NCI-H2171 (cell line): ENCODE data around the gene BTBD2.

ENCODE experiments used
- DNase-seq: peaks from one replicate; lab custom pipeline; 2025; lab: John Stamatoyannopoulos, UW

The BTBD2 gene

DNA sequence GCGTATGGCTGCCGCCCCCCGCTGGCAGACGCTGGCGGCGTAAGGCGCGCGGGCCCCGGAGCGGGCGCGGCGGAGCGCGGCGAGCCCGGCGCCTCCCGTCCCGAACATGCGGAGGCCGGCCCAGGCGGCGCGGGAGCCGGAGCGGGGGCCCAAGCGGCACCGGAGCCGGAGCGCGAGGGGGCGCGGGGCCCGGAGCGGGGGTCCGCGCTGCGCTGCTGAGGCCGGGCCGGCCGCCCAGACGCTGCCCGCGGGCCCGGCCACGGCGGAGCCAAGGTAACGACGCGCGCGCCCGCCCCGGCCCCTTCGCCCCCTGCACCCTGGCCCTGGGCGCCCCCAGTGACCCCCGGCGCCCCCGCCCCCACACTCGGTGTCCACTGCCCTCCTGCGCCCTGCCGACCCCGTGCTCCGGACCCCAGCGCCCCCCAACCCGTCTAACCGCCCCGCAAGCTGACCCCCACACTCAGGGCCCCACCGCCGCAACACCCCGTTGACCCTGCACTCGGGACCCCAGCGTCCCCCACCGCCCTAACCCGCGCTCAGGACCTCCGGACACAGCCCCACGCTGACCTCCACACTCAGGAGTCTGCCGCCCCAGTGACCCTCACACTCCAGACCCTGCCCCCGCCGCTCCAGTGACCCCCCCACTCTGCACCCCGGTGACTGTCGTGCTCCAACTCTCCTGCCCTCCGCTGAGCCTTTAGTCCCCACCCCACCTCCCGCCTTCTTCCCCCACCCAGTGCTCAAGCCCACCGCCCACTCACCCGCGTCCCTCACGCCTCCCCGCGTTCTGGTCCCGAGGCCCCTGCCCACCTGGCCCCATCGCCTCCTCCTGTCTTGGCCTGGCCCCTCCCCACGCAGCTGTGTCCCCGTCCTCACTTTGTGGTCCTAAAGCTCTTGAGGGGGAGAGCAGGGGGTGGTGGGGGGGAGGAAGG is 74.1 kb downstream of the BTBD2 start, which contains the start of gene CSNK1G2:
CSNK1G2 (plus strand) TSS at position 27 of the 932 bp plus-strand sequence. CDS start 28,601 bp downstream, outside the sequence.
- DNase-seq, result no peak

DNA sequence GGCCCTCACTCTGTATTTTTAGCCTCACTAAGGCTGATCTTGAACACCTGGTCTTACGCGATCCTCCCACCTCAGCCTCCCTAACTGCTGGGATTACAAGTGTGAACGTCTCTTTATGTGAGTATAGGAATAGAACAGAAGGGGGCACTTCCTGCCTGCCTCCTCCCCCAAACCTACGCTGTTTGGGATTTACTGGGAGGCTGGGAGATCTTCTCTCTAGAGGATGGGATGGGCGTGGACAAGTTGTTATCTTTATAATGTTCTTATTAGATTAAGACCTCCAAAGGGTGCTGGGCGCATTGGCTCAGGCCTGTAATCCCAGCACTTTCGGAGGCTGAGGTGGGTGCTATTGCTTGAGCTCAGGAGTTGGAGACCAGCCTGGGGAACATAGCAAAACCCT is 77.4 kb downstream of the BTBD2 start:
- no peak for DNase-seq

DNA sequence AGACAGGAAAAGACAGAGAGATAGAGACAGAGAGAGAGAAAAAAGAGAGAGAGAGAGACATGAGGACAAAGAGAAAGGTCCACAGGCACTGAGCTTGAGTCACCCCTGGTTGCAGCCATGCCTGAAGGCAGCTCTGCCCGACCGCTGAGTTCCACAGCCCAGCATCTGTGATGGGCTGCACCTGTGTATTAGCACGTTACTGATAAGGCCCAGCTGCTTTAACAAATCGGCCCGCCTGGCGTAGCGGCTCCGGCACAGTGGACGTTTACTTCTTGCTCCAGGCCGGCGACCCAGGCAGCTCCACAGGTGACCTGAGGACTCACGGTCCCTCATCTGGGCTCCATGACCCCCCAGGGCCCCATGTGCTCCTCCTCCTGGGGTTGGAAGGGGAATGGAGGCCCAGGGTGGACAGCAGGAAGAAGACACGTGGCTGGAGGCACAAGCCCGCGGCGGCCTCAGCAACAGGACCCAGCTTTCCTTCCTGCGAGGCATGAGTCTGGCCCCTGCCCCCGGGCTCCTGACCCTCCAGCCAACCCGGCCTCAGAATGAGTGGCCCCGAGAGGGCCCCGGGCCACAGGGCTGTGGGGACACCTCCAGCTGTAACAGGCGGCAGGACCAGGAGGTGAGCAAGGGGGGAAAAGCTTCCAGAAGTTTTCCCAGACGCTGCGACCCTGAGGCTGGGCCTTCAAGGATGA is 78.5 kb downstream of the BTBD2 start:
- no peak for DNase-seq

DNA sequence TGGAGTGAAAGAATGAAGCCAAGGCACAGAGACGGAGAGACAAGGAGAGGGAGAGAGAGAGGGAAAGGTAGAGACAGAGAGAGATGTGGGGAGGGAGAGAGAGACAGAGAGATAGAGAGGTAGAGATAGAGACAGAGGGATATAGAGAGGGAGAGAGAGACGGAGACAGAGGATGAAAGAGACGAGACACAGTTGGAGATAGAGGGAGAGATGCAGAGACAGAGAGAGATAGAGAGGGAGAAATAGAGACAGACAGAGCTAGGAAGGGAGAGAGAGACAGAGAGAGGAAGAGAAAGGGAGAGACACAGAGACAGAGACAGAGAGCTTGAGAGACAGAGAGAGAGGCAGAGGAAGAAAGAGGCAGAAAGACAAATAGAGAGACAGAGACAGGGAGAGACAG is 79.1 kb downstream of the BTBD2 start:
- DNase-seq, result no peak

DNA sequence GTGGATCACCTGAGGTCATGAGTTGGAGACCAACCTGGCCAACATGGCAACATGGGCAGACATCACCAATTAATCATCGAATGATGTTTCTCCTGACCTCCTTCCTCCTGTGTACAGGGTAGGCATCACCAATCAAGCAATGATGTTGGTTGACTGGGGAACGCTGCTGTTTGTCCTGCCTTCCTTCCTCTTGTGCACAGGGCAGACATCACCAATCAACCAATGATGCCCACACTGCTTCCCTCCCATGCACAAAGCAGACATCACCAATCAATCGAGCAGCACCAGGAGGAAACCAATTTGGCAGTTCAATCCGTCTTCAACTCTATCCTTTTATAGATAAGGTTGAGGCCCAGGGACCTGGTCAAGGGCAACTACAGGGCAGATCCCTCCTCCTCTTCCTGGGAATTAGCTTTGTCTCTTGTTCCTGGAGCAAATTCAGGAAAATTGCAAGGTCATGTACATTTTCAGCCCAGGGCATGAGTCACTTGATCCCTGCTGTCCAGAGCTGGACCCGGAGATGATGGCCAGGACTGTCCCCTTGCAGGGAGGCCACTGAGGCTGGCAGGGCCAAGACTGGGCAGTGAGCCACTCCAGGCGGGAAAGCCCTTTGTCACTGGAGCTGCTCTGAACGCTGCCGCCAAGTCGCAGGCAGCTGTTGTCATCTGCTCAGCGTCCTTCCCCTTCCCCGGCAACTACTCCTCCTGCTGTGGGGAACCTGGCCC is 79.9 kb downstream of the BTBD2 start:
- no peak for DNase-seq
